ENCODE measurements around the gene ATP11A. TPM values are rescaled to one million over a fixed set of nuclear protein-coding genes. Genes with fewer than 3 reads are reported as not detected.

The ATP11A gene
- total RNA-seq, 4 donors from 2014 or later, result 18.6 to 30.3 (median 26.8) TPM

- TF ChIP-seq CTCF (IDR thresholded peaks at IDR 0.05; ENCODE audit: low read depth), result no peak
Observed at GRCh38 chr13:112840472-112841302, 150.8 kb downstream of the ATP11A start.

- TF ChIP-seq CTCF (IDR thresholded peaks at IDR 0.05; ENCODE audit: low read depth), result no peak
Observed at GRCh38 chr13:112842343-112842856, 152.6 kb downstream of the ATP11A start.

GRCh38 chr13:112842931-112843391 lies 153.1 kb downstream of the ATP11A start:
- TF ChIP-seq CTCF (IDR thresholded peaks at IDR 0.05; ENCODE audit: low read depth), result no peak

GRCh38 chr13:112843392-112844111 lies 153.7 kb downstream of the ATP11A start:
- no peak for TF ChIP-seq CTCF (IDR thresholded peaks at IDR 0.05; ENCODE audit: low read depth)

GRCh38 chr13:112844411-112844810 lies 154.6 kb downstream of the ATP11A start:
- TF ChIP-seq CTCF (IDR thresholded peaks at IDR 0.05; ENCODE audit: low read depth), result no peak

- TF ChIP-seq CTCF (IDR thresholded peaks at IDR 0.05; ENCODE audit: low read depth), result no peak
Observed at GRCh38 chr13:112844879-112845278, 155.0 kb downstream of the ATP11A start.
